Vagina (tissue), 2 donors: ENCODE measurements around the gene MAP2K5. TPM values are rescaled to one million over a fixed set of nuclear protein-coding genes. Genes with fewer than 3 reads are reported as not detected.

Source experiments
- DNase-seq, 2 donors: peaks; one replicate each; pipeline ENCODE4 v3.0.0-alpha.2; 2017; ENCODE audit errors: extremely low spot score in 2 of 2
- H3K27ac ChIP-seq: fragments of 200-600 bp; sonication (generic); one replicate; pipeline ENCODE4 v1.5.1; 2019
- H3K27me3 ChIP-seq: fragments of 200-600 bp; sonication (generic); one replicate; pipeline ENCODE4 v1.5.1; 2019
- H3K36me3 ChIP-seq, 2 donors: fragments of 200-600 bp; sonication (generic); one replicate each; pipeline ENCODE4 v1.5.1; 2017 to 2019
- H3K4me1 ChIP-seq: fragments of 200-600 bp; sonication (generic); one replicate; pipeline ENCODE4 v1.5.1; 2019
- H3K4me3 ChIP-seq, 2 donors: fragments of 200-600 bp; sonication (generic); 1 replicate in 1 of 2; 2 replicates in 1 of 2; pipeline ENCODE4 v1.5.1; 2016 to 2019
- H3K9me3 ChIP-seq: fragments of 200-600 bp; sonication (generic); one replicate; pipeline ENCODE4 v1.5.1; 2019
- POLR2A ChIP-seq, 2 donors: fragments of 450-650 bp; IDR thresholded peaks; one replicate each; pipeline ENCODE4 v1.6.1; 2017; ENCODE audit warnings: antibody characterized with exemption in 2 of 2, mild to moderate bottlenecking in 2 of 2, moderate library complexity in 2 of 2
- POLR2AphosphoS5 ChIP-seq, 2 donors: sonication (generic); formaldehyde crosslinking; IDR thresholded peaks; one replicate each; pipeline ENCODE4 v1.9.0; 2017; ENCODE audit warnings: antibody characterized with exemption in 2 of 2, mild to moderate bottlenecking in 2 of 2, low read depth in 1 of 2; ENCODE audit not compliant: insufficient read depth in 1 of 2
- intact Hi-C: fragments of 100-400 bp; cut with DNase I; formaldehyde crosslinking; loops from one replicate; pipeline ENCODE4 v1.15.1; 2023
- total RNA-seq: library from RNA; depleted of rRNA; stranded (reverse); fragments of >200 nt; gene quantifications from one replicate; pipeline ENCODE4 v1.2.3, GENCODE V29; 2016
- TF ChIP-seq, protein P1 (sequence below), 3 experiments: fragments of 450-650 bp in 2 of 3; fragments of 200-600 bp in 1 of 3; sonication (generic) in 1 of 3; IDR thresholded peaks; one replicate each; pipeline ENCODE4 v1.5.1; 2017 to 2019; ENCODE audit warnings: antibody characterized with exemption in 3 of 3, mild to moderate bottlenecking in 2 of 3, moderate library complexity in 2 of 3

MAP2K5 gene
- total RNA-seq, 1 donor from 2014 or later = 13.5 TPM

DNA sequence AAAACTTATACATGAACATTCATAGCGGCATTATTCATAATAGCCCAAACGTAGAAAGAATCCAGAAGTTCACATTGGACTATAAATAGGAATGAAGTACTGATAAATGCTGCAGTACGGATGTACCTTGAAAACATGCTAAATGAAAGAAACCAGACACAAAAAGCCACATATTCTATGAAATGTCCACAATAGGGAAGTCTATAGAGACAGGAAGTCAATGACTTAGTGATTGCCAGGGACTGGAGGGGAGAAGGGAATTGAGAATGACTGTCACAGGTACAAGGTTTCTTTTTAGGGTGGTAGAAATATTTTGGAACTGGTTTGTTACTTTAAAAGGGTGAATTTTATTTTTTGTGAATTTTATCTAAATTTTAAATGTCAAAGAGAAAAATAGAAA is 211.4 kb downstream of the MAP2K5 start:
- no peak overlapping the region for H3K4me3 ChIP-seq
- no peaks in the 10 kb centered on the region for H3K36me3 ChIP-seq
- H3K4me1 ChIP-seq = no peaks in the 10 kb centered on the region
- no peaks in the 10 kb centered on the region for H3K9me3 ChIP-seq
- TF ChIP-seq, protein P1, sequence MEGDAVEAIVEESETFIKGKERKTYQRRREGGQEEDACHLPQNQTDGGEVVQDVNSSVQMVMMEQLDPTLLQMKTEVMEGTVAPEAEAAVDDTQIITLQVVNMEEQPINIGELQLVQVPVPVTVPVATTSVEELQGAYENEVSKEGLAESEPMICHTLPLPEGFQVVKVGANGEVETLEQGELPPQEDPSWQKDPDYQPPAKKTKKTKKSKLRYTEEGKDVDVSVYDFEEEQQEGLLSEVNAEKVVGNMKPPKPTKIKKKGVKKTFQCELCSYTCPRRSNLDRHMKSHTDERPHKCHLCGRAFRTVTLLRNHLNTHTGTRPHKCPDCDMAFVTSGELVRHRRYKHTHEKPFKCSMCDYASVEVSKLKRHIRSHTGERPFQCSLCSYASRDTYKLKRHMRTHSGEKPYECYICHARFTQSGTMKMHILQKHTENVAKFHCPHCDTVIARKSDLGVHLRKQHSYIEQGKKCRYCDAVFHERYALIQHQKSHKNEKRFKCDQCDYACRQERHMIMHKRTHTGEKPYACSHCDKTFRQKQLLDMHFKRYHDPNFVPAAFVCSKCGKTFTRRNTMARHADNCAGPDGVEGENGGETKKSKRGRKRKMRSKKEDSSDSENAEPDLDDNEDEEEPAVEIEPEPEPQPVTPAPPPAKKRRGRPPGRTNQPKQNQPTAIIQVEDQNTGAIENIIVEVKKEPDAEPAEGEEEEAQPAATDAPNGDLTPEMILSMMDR (IDR thresholded peaks at IDR 0.05) = no peak
- TF ChIP-seq POLR2AphosphoS5 (IDR thresholded peaks at IDR 0.05; ENCODE audit: insufficient read depth in 1 of 2, low read depth in 1 of 2) (no peak), POLR2A (IDR thresholded peaks at IDR 0.05) (no peak)
- no peak for DNase-seq
- intact Hi-C loops = no loop called here
- no peaks in the 10 kb centered on the region for H3K27me3 ChIP-seq
- H3K27ac ChIP-seq = no peak overlapping the region

- Histone ChIP-seq H3K27ac (no peak overlapping the region), H3K4me1 (no peaks in the 10 kb centered on the region), H3K36me3 (no peaks in the 10 kb centered on the region), H3K27me3 (no peaks in the 10 kb centered on the region), H3K4me3 (no peak overlapping the region), H3K9me3 (no peaks in the 10 kb centered on the region)
- intact Hi-C loops = no loop called here
- no peak for DNase-seq
- TF ChIP-seq POLR2A (IDR thresholded peaks at IDR 0.05) (no peak), POLR2AphosphoS5 (IDR thresholded peaks at IDR 0.05; ENCODE audit: insufficient read depth in 1 of 2, low read depth in 1 of 2) (no peak)
- TF ChIP-seq, protein P1 (IDR thresholded peaks at IDR 0.05) = no peak
These were observed 212.8 kb downstream of the MAP2K5 start for GRCh38 chr15:67755264-67755663.

GRCh38 chr15:67755936-67756335 is 213.4 kb downstream of the MAP2K5 start:
- no peaks in the 10 kb centered on the region for H3K27me3 ChIP-seq
- intact Hi-C loops = no loop called here
- H3K4me1 ChIP-seq = no peaks in the 10 kb centered on the region
- H3K27ac ChIP-seq = no peak overlapping the region
- H3K4me3 ChIP-seq = no peak overlapping the region
- no peaks in the 10 kb centered on the region for H3K9me3 ChIP-seq
- H3K36me3 ChIP-seq = no peaks in the 10 kb centered on the region
- TF ChIP-seq POLR2A (IDR thresholded peaks at IDR 0.05) = no peak
- no peak for DNase-seq

DNA sequence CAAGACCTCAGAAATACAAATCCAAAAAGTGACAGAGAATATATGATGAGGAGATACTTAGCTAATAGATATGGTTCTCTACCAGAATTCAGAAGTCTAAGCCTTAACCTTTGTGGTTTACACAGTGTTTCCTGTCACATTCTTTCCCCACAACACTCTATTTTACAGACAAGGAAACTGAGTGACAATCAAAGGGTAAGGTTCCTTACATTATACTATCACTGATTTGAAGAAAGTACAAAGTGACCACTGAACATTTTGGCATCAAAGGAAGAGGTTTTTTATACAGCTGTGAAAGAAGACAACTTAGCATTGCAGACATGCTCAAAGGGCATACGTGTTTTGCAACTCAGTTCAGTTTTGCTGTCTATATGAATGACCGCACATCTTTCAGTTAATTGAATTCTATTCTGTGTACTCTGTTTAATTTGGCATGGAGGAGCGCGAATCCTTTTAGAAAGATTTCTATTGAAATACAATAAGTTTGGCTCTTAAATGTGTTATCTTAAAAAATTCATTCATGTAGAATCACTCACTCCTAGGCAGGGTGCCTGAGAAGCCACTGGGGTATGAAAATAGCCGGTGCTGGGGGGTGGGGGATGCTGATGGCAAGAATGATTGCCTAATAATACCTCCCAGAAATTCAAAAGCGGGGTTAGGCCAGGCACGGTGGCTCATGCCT is 216.3 kb downstream of the MAP2K5 start:
- Histone ChIP-seq H3K4me1 (no peaks in the 10 kb centered on the region), H3K4me3 (no peak overlapping the region), H3K27me3 (no peaks in the 10 kb centered on the region), H3K9me3 (no peaks in the 10 kb centered on the region), H3K27ac (no peak overlapping the region), H3K36me3 (no peaks in the 10 kb centered on the region)
- no peak for TF ChIP-seq POLR2AphosphoS5 (IDR thresholded peaks at IDR 0.05; ENCODE audit: insufficient read depth in 1 of 2, low read depth in 1 of 2)
- TF ChIP-seq, protein P1 (IDR thresholded peaks at IDR 0.05) = no peak
- no peak for TF ChIP-seq POLR2A (IDR thresholded peaks at IDR 0.05)
- intact Hi-C loops = no loop called here
- no peak for DNase-seq

- no peak for DNase-seq
- H3K4me1 ChIP-seq = no peaks in the 10 kb centered on the region
- intact Hi-C loops = no loop called here
- TF ChIP-seq, protein P1 (IDR thresholded peaks at IDR 0.05) = no peak
- no peak for TF ChIP-seq POLR2A (IDR thresholded peaks at IDR 0.05)
- TF ChIP-seq POLR2AphosphoS5 (IDR thresholded peaks at IDR 0.05; ENCODE audit: insufficient read depth in 1 of 2, low read depth in 1 of 2) = no peak
- no peak overlapping the region for H3K4me3 ChIP-seq
- H3K9me3 ChIP-seq = no peaks in the 10 kb centered on the region
- H3K27ac ChIP-seq = no peak overlapping the region
- H3K27me3 ChIP-seq = no peaks in the 10 kb centered on the region
- no peaks in the 10 kb centered on the region for H3K36me3 ChIP-seq
These were observed 218.4 kb downstream of the MAP2K5 start for GRCh38 chr15:67760901-67761300.
